Urinary bladder (tissue), 4 donors: Measurements from ENCODE around the gene UBE2E1. TPM values are rescaled to one million over a fixed set of nuclear protein-coding genes. Genes with fewer than 3 reads are reported as not detected.

Source experiments
- DNase-seq: peaks from one replicate; pipeline ENCODE4 v3.0.0-alpha.2; 2015; ENCODE audit errors: extremely low spot score
- H3K27ac ChIP-seq: one replicate; pipeline ENCODE4 v1.5.1; 2013; ENCODE audit warnings: low read depth, mild to moderate bottlenecking, moderate library complexity
- H3K36me3 ChIP-seq: one replicate; pipeline ENCODE4 v1.6.1; 2013; ENCODE audit warnings: mild to moderate bottlenecking, moderate library complexity; ENCODE audit not compliant: insufficient read depth
- H3K4me1 ChIP-seq: one replicate; pipeline ENCODE4 v1.6.1; 2013; ENCODE audit warnings: mild to moderate bottlenecking, moderate library complexity; ENCODE audit not compliant: insufficient read depth
- H3K4me3 ChIP-seq: one replicate; pipeline ENCODE4 v1.5.1; 2013; ENCODE audit warnings: low read depth, low read length
- WGBS: extraction: QIAGEN DNeasy Blood & Tissue Kit; methylation state at CpG from one replicate; pipeline ENCODE4 v1.1.7; 2013; 5-methylcytosine and 5-hydroxymethylcytosine counted together
- polyA plus RNA-seq: library from polyadenylated mRNA; stranded (reverse); fragments of 200-250 nt; gene quantifications from one replicate; pipeline ENCODE4 v1.2.3, GENCODE V29; 2013
- total RNA-seq: library from RNA; depleted of rRNA; stranded (reverse); fragments of >200 nt; gene quantifications from one replicate; pipeline ENCODE4 v1.2.3, GENCODE V29; 2014
- donor health status: healthy with polysubstance abuse.
- donor health status: healthy.

The UBE2E1 gene
- total and polyA plus RNA-seq, 2 donors, result 81.8 to 122 TPM

DNA sequence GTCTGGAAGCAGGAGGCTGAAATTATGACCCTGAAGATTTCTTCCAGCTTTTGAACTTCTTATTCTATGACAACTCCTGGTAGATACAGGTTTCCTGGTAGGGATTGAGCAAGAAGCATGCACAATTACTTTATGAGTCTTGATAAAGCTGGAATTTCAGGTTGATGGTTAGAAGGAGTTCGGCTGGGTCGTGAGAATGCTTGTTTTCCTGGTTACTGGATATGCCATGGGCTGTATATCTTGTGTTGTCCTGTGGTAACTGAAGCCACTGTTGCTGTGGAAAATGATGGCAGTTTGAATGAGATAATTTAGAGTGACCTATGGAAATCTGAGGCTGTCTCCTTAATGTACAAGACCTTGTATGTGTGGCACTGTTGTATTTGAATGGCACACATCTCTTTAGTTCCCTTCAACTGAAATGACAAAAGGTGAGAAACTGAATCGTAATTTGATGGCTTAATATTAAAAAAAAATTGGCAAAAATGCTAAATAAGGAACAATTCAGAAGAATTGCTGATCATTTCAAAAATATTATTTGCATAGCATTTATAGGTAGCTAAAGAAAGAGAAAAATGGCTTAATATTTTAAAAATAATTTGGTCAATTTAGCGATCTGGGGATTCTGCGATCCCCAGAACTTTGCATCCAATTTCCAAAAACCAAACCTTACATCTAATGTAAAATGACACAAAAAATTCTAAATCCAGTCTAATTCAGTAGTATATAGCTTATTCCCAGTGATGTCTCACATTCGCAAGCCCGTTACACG is 1.1 kb upstream of the UBE2E1 start:
- H3K4me3 ChIP-seq, result no peak overlapping the region
- DNase-seq, result no peak
- H3K36me3 ChIP-seq, result no peaks in the 10 kb centered on the region
- peak overlapping the region; percentile 18 for H3K27ac ChIP-seq
- H3K4me1 ChIP-seq, result no peaks in the 10 kb centered on the region
- 83% methylated on average over 8 of the region's 8 CpGs for WGBS

- 43% methylated on average over 7 of the region's 7 CpGs for WGBS
- Histone ChIP-seq H3K36me3 (no peaks in the 10 kb centered on the region), H3K27ac (no peak overlapping the region), H3K4me3 (peak overlapping the region; percentile 100), H3K4me1 (no peaks in the 10 kb centered on the region)
- no peak for DNase-seq
Measured at GRCh38 chr3:23805210-23805632, 534 bp upstream of the UBE2E1 start.

DNA sequence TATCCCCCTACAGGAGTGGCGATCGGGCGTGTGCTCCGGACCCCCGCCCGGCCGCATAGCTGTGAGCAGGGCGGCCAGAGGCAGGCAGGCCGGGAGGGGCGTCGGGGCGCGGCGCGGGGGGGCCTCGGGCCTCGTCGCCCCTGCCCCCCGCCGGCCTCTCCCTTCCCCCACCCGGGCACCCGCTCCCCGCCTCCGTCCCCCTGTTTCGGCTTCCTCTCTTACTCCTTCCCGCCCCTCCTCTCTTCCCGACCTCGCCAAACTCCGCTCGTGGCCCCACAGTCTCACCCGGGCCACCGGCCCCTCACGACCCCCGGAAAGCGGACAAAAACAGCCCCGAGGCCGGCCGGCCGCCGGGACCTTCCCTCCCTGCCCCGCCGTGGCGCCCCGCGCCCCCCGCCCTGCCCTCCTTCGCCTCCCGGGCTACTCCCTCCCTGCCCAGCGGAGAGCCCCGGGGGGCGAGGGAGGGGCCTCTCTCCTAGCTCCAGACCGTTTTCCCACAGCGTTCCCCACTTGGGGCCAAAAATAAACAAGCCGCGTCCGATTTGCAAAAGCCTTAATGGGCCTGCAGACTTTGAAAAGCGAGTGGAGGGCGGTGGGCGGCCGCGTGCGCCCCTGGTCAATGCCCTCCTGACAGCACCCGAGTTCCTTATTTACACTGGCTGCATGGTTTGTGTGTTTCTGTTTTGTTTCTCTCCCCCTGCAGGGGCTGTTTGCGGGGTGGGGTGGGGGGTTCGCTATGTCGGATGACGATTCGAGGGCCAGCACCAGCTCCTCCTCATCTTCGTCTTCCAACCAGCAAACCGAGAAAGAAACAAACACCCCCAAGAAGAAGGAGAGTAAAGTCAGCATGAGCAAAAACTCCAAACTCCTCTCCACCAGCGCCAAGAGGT is 1.0 kb downstream of the UBE2E1 start:
- H3K4me1 ChIP-seq, result no peaks in the 10 kb centered on the region
- WGBS, result 1% methylated on average over 70 of the region's 71 CpGs
- peak overlapping the region; percentile 88 for H3K27ac ChIP-seq
- no peak for DNase-seq
- H3K36me3 ChIP-seq, result no peaks in the 10 kb centered on the region
- H3K4me3 ChIP-seq, result peak overlapping the region; percentile 100

- peak overlapping the region; percentile 88 for H3K27ac ChIP-seq
- WGBS, result 41% methylated on average over 5 of the region's 5 CpGs
- no peak for DNase-seq
- H3K4me3 ChIP-seq, result peak overlapping the region; percentile 100
- no peaks in the 10 kb centered on the region for H3K36me3 ChIP-seq
- no peaks in the 10 kb centered on the region for H3K4me1 ChIP-seq
Measured at GRCh38 chr3:23807424-23808015, 1.8 kb downstream of the UBE2E1 start.

DNA sequence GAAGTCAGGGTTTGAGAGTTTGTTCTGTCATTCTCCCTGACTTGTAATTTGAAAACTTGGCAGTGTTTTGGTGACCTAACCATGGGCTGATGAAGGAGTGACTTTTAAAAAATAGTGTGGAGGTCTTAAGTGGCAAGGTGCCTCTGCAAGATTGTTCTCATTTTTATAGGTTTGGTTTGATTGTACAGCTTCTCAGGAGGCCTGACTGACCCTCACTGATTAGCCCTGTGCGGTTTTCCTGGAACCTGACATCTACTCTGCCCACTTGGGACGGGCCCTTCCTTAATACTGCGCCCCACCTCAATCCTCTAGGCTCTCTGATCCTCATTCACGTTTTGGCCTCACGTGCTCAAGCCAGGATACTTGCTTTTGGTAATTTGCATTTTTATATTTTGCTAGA is 2.8 kb downstream of the UBE2E1 start:
- Histone ChIP-seq H3K36me3 (no peaks in the 10 kb centered on the region), H3K27ac (no peak overlapping the region), H3K4me1 (no peaks in the 10 kb centered on the region), H3K4me3 (no peak overlapping the region)
- WGBS, result 79% methylated on average over 5 of the region's 5 CpGs
- no peak for DNase-seq

- H3K36me3 ChIP-seq, result no peaks in the 10 kb centered on the region
- H3K4me3 ChIP-seq, result no peak overlapping the region
- WGBS, result 64% methylated on average over 2 of the region's 2 CpGs
- DNase-seq, result no peak
- H3K4me1 ChIP-seq, result no peaks in the 10 kb centered on the region
- no peak overlapping the region for H3K27ac ChIP-seq
Measured at GRCh38 chr3:23809294-23809693, 3.5 kb downstream of the UBE2E1 start.

GRCh38 chr3:23809840-23810342 is 4.1 kb downstream of the UBE2E1 start:
- no peak for DNase-seq
- no peaks in the 10 kb centered on the region for H3K4me1 ChIP-seq
- H3K4me3 ChIP-seq, result peak overlapping the region; percentile 78
- H3K27ac ChIP-seq, result peak overlapping the region; percentile 55
- H3K36me3 ChIP-seq, result no peaks in the 10 kb centered on the region
- 72% methylated on average over 13 of the region's 13 CpGs for WGBS

DNA sequence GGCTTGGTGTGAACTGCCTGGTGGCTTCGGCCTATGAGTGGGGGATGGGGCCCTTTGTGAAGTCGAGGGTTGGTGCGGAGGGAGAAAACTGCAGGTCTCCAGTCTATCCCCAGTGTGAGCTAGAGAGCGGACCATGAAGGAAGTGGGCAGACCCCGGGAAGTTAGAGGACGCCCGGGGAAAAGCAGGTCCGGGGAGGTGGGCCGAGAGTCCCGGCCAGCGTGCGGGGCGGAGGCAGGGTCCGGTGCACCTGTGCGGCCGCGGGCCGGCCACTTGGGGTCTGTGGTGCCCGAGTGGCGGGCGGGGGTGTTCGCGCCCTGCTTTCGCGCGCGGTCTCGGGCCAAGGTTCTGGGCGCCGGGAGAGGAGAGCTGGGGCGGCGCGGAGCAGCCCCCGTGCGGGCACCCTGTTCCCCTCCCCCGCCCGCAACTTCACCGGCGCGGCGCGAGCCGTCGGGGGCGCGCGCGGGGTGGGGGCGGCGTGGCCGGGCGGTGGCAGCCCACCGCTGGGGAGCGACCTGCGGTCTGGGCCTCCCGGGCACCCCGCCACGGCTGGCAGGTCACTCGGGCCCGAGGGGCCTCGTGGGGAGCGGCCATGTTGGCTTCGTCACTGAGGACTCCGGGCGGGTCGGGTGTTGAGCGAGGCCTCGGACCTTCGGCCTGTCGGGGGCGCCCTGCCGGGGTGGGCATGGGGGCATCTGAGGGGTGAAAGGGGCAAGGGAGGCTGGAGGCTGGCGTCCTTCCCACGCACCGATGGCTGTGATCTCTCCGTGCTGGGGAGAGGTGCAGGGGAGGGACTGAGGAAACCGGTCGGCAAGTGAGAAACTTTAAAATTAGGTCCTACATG is 4.8 kb downstream of the UBE2E1 start:
- H3K27ac ChIP-seq, result peak overlapping the region; percentile 55
- no peaks in the 10 kb centered on the region for H3K4me1 ChIP-seq
- peak overlapping the region; percentile 78 for H3K4me3 ChIP-seq
- WGBS, result 1% methylated on average over 78 of the region's 78 CpGs
- no peak for DNase-seq
- H3K36me3 ChIP-seq, result no peaks in the 10 kb centered on the region

DNA sequence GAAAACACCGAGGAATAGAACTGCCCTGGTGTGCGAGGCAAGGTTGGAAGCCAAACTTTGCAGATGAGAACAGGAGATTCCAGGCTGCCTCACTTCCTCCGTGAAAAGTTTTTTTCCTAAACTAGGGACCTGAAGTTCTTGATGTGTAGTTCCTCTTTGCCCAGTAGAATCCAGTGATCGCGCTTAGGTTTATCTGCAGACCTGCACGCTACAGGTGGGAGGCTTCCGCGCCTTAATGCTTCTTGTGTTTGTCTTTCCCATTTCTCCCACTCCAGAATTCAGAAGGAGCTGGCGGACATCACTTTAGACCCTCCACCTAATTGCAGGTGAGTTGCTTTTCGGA is 5.4 kb downstream of the UBE2E1 start:
- H3K27ac ChIP-seq, result no peak overlapping the region
- no peaks in the 10 kb centered on the region for H3K4me1 ChIP-seq
- H3K36me3 ChIP-seq, result no peaks in the 10 kb centered on the region
- peak overlapping the region; percentile 78 for H3K4me3 ChIP-seq
- 57% methylated on average over 10 of the region's 10 CpGs for WGBS
- no peak for DNase-seq

GRCh38 chr3:23811919-23812318 is 6.2 kb downstream of the UBE2E1 start:
- H3K4me3 ChIP-seq, result no peak overlapping the region
- H3K27ac ChIP-seq, result no peak overlapping the region
- DNase-seq, result no peak
- H3K36me3 ChIP-seq, result peaks cover 1% of the 10 kb centered on the region
- no peaks in the 10 kb centered on the region for H3K4me1 ChIP-seq

GRCh38 chr3:23815879-23816278 is 10.1 kb downstream of the UBE2E1 start:
- Histone ChIP-seq H3K4me3 (no peak overlapping the region), H3K4me1 (no peaks in the 10 kb centered on the region), H3K36me3 (peaks cover 3% of the 10 kb centered on the region), H3K27ac (no peak overlapping the region)
- WGBS, result 56% methylated on average over 3 of the region's 3 CpGs
- DNase-seq, result no peak

GRCh38 chr3:23816721-23817120 is 11.0 kb downstream of the UBE2E1 start:
- no peak for DNase-seq
- H3K27ac ChIP-seq, result no peak overlapping the region
- H3K4me3 ChIP-seq, result no peak overlapping the region
- over 99% methylated on average over 2 of the region's 2 CpGs for WGBS
- H3K4me1 ChIP-seq, result no peaks in the 10 kb centered on the region
- peaks cover 3% of the 10 kb centered on the region for H3K36me3 ChIP-seq
